Astrocyte (in vitro differentiated cells and primary cell): ENCODE results near the gene FAM124B. TPM values are rescaled to one million over a fixed set of nuclear protein-coding genes. Genes with fewer than 3 reads are reported as not detected.

Source experiments
- DNase-seq: peaks from one replicate; pipeline ENCODE4 v3.0.0-alpha.2; 2010; ENCODE audit warnings: low read depth
- FAIRE-seq: peaks from 2 replicates; lab custom pipeline; 2011; peaks lifted over from hg19 to GRCh38; lab: Jason Lieb, UNC
- H2AFZ ChIP-seq: 2 replicates; pipeline ENCODE4 v1.6.0; 2012; ENCODE audit warnings: low read depth, low read length, inconsistent platforms
- H3K27ac ChIP-seq: 2 replicates; pipeline ENCODE4 v1.5.1; 2011; ENCODE audit warnings: low read depth, low read length, inconsistent platforms
- H3K27me3 ChIP-seq: 2 replicates; pipeline ENCODE4 v1.6.0; 2011; ENCODE audit warnings: low read length, inconsistent platforms; ENCODE audit not compliant: insufficient read depth
- H3K36me3 ChIP-seq: 2 replicates; pipeline ENCODE4 v1.5.1; 2011; ENCODE audit warnings: low read length, inconsistent platforms; ENCODE audit not compliant: insufficient read depth
- H3K4me1 ChIP-seq: 2 replicates; pipeline ENCODE4 v1.5.1; 2011; ENCODE audit warnings: low read length, inconsistent platforms; ENCODE audit not compliant: insufficient read depth
- H3K4me2 ChIP-seq: 2 replicates; pipeline ENCODE4 v1.6.0; 2012; ENCODE audit warnings: low read length, inconsistent platforms
- H3K4me3 ChIP-seq: 2 replicates; pipeline ENCODE4 v1.5.1; 2011; ENCODE audit warnings: low read depth, mild to moderate bottlenecking, low read length, inconsistent platforms; ENCODE audit not compliant: insufficient read depth
- H3K79me2 ChIP-seq: 2 replicates; pipeline ENCODE4 v1.6.0; 2012; ENCODE audit warnings: mild to moderate bottlenecking, low read length, inconsistent platforms; ENCODE audit not compliant: insufficient read depth
- H3K9ac ChIP-seq: 2 replicates; pipeline ENCODE4 v1.6.0; 2012; ENCODE audit warnings: mild to moderate bottlenecking, low read length, inconsistent platforms
- H3K9me3 ChIP-seq: 2 replicates; pipeline ENCODE4 v1.5.1; 2012; ENCODE audit warnings: low read depth, mild to moderate bottlenecking, low read length, inconsistent platforms; ENCODE audit not compliant: insufficient read depth
- H4K20me1 ChIP-seq: 2 replicates; pipeline ENCODE4 v1.6.0; 2012; ENCODE audit warnings: low read length, inconsistent platforms; ENCODE audit not compliant: insufficient read depth
- H3K27ac Mint-ChIP-seq: one replicate; pipeline ENCODE4 v1.8.0; 2021; ENCODE audit warnings: mild to moderate bottlenecking, mixed read lengths; ENCODE audit not compliant: unreplicated experiment
- H3K27me3 Mint-ChIP-seq: one replicate; pipeline ENCODE4 v1.8.0; 2021; ENCODE audit warnings: low read depth, mixed read lengths; ENCODE audit not compliant: unreplicated experiment
- H3K36me3 Mint-ChIP-seq: one replicate; pipeline ENCODE4 v1.8.0; 2021; ENCODE audit warnings: low read depth, mixed read lengths; ENCODE audit not compliant: unreplicated experiment
- H3K4me1 Mint-ChIP-seq: one replicate; pipeline ENCODE4 v1.8.0; 2021; ENCODE audit warnings: low read depth, mixed read lengths; ENCODE audit not compliant: unreplicated experiment
- H3K4me3 Mint-ChIP-seq: one replicate; pipeline ENCODE4 v1.8.0; 2021; ENCODE audit warnings: mild to moderate bottlenecking, moderate library complexity, mixed read lengths; ENCODE audit not compliant: unreplicated experiment
- H3K9me3 Mint-ChIP-seq: one replicate; pipeline ENCODE4 v1.8.0; 2021; ENCODE audit warnings: mild to moderate bottlenecking, mixed read lengths; ENCODE audit not compliant: unreplicated experiment
- CTCF ChIP-seq: IDR thresholded peaks from 2 replicates; pipeline ENCODE4 v1.5.1; 2011; ENCODE audit warnings: low read depth, mild to moderate bottlenecking, inconsistent platforms, low read length, moderate library complexity; ENCODE audit not compliant: insufficient read depth
- EZH2 ChIP-seq: IDR thresholded peaks from 2 replicates; pipeline ENCODE4 v1.6.1; 2012; ENCODE audit warnings: mild to moderate bottlenecking, low read length, inconsistent platforms; ENCODE audit not compliant: insufficient read depth
- total RNA-seq: library from RNA; stranded (reverse); gene quantifications from 2 replicates; pipeline ENCODE4 v1.2.1, GENCODE V29; 2021

FAM124B gene
- total RNA-seq, 1 donor from 2014 or later = not detected

GRCh38 chr2:224333726-224334482 is 68.0 kb downstream of the FAM124B start:
- Histone ChIP-seq H3K4me3 (no peak overlapping the region), H3K79me2 (no peaks in the 10 kb centered on the region), H3K4me1 (no peaks in the 10 kb centered on the region), H3K27me3 (no peaks in the 10 kb centered on the region), H3K9me3 (no peaks in the 10 kb centered on the region), H4K20me1 (no peaks in the 10 kb centered on the region), H2AFZ (no peak overlapping the region), H3K27ac (no peak overlapping the region), H3K4me2 (no peak overlapping the region), H3K36me3 (no peaks in the 10 kb centered on the region), H3K9ac (no peak overlapping the region)
- H3K36me3 Mint-ChIP-seq = no peaks in the 10 kb centered on the region
- FAIRE-seq (no peak), DNase-seq (no peak)
- no peaks in the 10 kb centered on the region for H3K4me1 Mint-ChIP-seq
- no peak overlapping the region for H3K4me3 Mint-ChIP-seq
- peaks cover 3% of the 10 kb centered on the region for H3K27me3 Mint-ChIP-seq
- TF ChIP-seq EZH2 (no peak), CTCF (no peak)
- H3K27ac Mint-ChIP-seq = no peak overlapping the region
- H3K9me3 Mint-ChIP-seq = peaks cover 1% of the 10 kb centered on the region

- H2AFZ ChIP-seq = no peak overlapping the region
- peaks cover 6% of the 10 kb centered on the region for H3K9me3 Mint-ChIP-seq
- H3K4me3 ChIP-seq = no peak overlapping the region
- no peaks in the 10 kb centered on the region for H4K20me1 ChIP-seq
- no peak for FAIRE-seq
- H3K36me3 Mint-ChIP-seq = no peaks in the 10 kb centered on the region
- H3K4me3 Mint-ChIP-seq = no peak overlapping the region
- no peak overlapping the region for H3K9ac ChIP-seq
- no peak overlapping the region for H3K27ac ChIP-seq
- H3K4me2 ChIP-seq = no peak overlapping the region
- no peaks in the 10 kb centered on the region for H3K79me2 ChIP-seq
- DNase-seq = no peak
- no peaks in the 10 kb centered on the region for H3K27me3 ChIP-seq
- H3K4me1 Mint-ChIP-seq = no peaks in the 10 kb centered on the region
- H3K9me3 ChIP-seq = no peaks in the 10 kb centered on the region
- TF ChIP-seq CTCF (no peak), EZH2 (no peak)
- no peak overlapping the region for H3K27ac Mint-ChIP-seq
- no peaks in the 10 kb centered on the region for H3K36me3 ChIP-seq
- H3K4me1 ChIP-seq = no peaks in the 10 kb centered on the region
- H3K27me3 Mint-ChIP-seq = peaks cover 12% of the 10 kb centered on the region
Measured at GRCh38 chr2:224331698-224332097, 70.2 kb downstream of the FAM124B start.

GRCh38 chr2:224328798-224329197 is 73.1 kb downstream of the FAM124B start:
- no peaks in the 10 kb centered on the region for H3K4me1 ChIP-seq
- H3K9me3 ChIP-seq = no peaks in the 10 kb centered on the region
- Mint-ChIP-seq H3K27ac (no peak overlapping the region), H3K4me1 (no peaks in the 10 kb centered on the region), H3K4me3 (no peak overlapping the region), H3K27me3 (peaks cover 14% of the 10 kb centered on the region), H3K36me3 (no peaks in the 10 kb centered on the region), H3K9me3 (peaks cover 4% of the 10 kb centered on the region)
- H3K27ac ChIP-seq = no peak overlapping the region
- H3K79me2 ChIP-seq = no peaks in the 10 kb centered on the region
- FAIRE-seq (no peak), DNase-seq (no peak)
- H4K20me1 ChIP-seq = no peaks in the 10 kb centered on the region
- no peak overlapping the region for H3K9ac ChIP-seq
- no peak overlapping the region for H2AFZ ChIP-seq
- no peaks in the 10 kb centered on the region for H3K27me3 ChIP-seq
- H3K4me2 ChIP-seq = no peak overlapping the region
- no peak overlapping the region for H3K4me3 ChIP-seq
- no peaks in the 10 kb centered on the region for H3K36me3 ChIP-seq
- TF ChIP-seq CTCF (no peak), EZH2 (no peak)
